SIG-M5 (cell line): ENCODE data around the gene SCN5A.

Experiments used
- DNase-seq: peaks from one replicate; lab custom pipeline; 2025; lab: John Stamatoyannopoulos, UW

The SCN5A gene

GRCh38 chr3:38560284-38560683, 89.2 kb downstream of the SCN5A start:
- no peak for DNase-seq

DNA sequence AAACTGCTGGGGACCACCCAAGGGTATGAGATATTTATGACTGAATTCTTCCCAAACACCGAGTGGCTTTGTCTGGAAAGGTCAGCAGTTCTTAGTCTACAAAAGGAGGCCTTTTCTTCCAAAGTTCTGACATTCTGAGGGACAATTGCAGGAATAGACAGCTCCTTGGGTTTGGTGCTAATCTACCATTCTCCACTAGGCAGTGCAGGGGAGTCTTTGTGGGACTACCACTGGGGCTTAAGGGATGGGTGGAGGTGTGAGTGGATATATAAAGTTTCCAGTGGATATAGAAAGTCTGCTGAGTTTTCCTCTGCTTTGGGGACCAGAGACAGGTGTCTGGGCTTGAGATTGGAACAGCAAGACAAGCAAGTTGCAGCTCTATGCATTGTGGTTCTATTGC, 90.6 kb downstream of the SCN5A start:
- DNase-seq, result no peak

GRCh38 chr3:38556640-38557358, 92.7 kb downstream of the SCN5A start:
- no peak for DNase-seq

DNA sequence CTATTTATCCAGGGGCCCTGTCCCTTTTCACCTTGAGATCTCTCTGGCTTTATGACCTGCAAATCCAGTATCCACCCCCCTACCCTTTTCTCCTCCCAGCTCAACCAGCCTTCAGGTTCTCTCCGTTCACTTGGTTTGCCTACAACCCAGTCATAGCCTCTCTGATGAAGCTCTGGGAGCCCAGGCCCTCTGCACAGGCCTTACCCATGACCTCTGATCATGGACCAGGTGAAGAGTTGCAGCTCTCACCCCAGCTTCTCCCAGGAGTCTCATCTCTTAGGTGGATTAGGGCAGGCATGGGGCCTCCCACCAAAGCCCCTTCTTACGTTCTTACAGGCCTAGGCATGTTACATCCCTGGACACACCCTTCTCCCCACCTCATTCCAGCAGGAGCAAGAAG, 93.6 kb downstream of the SCN5A start:
- DNase-seq, result no peak

GRCh38 chr3:38555149-38555840, 94.2 kb downstream of the SCN5A start:
- DNase-seq, result no peak

- no peak for DNase-seq
Measured at GRCh38 chr3:38554127-38554827, 95.2 kb downstream of the SCN5A start.

DNA sequence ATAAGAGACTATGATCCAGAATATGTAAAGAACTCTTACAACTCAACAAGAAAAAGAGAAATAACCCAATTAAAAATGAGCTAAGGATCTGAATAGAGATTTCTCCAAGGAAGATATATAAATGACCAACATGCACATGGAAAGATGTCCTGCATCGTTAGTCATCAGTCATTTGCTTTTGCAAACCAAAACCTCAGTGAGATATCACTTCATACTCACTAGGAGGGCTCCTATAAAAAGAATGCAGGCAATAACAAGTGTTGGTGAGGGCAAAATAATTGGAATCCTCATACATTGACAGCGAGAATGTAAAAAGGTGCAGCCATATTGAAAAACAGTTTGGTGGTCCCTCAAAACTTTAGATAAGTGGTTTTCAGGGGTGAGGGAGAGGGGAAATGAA, 96.4 kb downstream of the SCN5A start:
- no peak for DNase-seq

DNA sequence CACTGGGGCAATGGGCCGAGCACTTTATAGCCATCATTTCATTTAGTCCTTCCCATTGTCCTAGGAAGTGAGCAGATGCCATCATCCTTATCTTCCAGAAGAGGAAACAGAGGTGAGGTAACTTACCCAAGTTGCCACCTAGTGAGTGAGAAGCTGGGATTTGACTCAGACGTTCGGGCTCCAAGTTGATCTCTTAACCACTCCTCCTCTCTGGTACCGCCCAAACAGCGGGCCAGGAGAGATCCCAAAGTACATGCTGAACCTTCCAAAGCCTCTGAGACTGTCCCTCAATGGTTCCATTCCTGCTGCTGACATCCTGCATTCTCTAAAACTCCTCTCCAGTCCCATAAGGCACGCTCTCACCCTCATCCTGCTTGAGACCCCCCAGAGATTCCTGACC, 97.1 kb downstream of the SCN5A start:
- no peak for DNase-seq

DNA sequence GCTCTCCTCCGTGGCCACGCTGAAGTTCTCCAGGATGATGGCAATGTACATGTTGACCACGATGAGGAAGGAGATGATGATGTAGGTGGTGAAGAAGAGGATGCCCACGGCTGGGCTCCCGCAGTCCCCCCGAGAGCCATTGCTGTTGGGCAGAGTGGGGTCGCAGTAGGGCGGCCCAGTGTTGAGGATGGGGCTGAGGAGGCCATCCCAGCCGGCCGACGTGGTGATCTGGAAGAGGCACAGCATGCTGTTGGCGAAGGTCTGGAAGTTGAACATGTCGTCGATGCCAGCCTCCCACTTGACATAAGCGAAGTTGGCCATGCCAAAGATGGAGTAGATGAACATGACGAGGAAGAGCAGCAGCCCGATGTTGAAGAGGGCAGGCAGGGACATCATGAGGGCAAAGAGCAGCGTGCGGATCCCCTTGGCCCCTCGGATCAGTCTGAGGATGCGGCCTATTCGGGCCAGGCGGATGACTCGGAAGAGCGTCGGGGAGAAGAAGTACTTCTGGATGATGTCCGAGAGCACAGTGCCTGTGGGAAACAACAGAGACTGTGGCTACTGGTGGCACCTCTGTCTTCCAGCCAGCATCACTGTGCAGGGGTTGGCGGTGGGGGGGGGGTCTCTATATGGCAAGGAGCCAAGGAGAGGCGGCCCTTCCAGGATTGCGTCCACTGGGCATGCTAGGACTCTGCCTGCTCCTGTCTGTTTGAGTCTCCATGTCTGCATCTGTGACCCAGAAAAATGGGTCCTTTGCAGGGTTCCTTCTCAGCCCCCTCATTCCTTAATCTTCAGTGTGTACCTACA, 98.3 kb downstream of the SCN5A start:
- no peak for DNase-seq

DNA sequence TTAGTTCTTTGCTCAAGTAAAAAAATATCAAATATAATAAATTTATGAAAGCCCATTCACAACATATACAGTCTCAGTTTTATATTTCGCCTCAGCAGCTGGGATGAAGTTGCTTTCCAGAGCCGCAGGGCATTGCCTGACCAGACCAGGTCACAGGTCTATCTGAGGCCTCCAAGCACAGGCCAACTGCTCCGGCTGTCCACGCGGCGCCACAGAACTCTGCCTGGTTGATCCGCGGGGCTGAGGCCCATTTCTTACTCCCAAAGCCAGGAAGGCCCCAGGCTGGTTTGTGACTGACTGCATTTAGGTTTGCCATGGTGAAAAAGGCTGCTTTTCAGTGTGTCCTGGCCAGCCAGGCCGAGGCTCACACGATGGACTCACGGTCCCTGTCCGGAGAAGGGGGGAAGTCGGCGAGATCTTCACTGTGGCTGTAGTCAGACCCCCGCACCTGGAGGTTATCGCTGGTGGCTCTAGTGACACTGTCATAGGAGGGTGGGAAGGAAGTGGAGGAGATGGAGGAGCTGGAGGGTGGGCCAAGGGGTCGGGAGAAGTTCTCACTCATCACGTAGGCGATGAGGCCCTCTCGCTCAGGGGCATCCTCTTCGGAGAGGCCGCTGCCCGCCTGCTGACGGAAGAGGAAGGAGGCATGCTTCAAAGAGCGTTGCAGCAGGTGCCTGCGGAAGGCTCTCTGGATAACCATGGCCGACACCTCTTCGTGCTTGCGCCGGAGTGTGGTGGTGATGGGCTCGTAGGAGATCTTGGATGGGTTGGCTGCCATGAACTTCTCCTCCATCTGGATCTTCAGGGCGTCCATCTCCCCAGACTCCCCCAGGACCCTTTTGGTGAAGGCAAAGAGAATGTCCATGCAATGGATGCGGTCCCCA, 99.3 kb downstream of the SCN5A start:
- DNase-seq, result no peak

- DNase-seq, result no peak
Measured at GRCh38 chr3:38549486-38549885, 100.0 kb downstream of the SCN5A start.

- no peak for DNase-seq
Measured at GRCh38 chr3:38549082-38549481, 100.4 kb downstream of the SCN5A start.

DNA sequence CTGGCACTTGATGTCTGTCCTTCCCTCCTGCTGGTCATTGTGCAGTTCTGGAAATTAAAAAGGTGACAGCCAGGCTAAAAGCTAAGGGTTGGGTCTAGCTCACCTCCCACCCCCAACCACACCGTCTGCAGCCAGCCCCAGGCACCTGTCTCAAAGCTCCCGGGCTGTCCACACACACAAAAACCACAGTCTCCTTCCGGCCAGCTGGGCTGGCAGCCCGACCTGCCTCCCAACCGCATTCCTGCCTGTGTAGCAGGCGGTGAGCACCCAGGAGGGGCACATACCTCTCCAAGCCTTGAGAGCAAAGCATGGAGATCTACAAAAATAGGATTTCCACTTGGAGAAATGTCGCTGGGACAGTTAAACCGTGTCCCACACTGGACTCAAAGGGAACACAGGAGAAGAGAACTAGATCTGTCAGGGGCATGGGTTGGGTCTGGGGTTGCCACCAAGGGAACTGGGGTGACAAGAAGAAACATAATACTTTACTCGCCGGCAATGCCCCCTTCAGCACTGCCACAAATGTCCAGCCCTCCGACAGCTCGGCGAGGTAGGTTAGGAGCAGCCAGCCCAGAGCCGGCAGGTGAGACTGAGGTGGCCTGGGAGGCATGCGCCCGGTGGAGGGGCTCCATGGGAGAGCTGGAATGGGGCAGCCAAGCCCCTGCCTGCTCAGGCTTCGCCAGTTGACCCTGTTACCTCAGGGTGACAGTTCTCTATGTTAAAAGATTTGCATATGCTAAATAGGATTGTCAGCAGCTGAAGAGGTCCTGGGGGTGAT, 101.1 kb downstream of the SCN5A start:
- no peak for DNase-seq

DNA sequence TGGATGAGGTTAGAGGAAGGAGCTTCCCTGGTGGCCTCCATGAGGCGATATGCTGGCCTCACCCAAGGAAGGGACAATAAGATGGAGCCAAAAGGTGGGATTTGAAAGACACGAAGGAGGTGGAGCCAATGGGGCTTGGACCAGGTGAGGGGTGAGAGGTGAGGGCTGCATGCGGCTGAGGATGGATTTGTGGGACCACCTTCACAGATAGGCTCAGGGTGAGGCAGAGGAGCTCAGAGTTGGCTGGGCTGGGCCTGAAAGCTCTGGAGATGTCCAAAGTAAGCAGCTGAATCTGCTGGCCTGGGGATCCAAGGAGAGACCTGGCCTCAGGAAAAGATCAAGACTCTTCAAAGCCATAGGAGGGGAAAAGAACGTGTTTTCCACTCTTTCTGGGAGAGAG, 103.5 kb downstream of the SCN5A start:
- no peak for DNase-seq

DNA sequence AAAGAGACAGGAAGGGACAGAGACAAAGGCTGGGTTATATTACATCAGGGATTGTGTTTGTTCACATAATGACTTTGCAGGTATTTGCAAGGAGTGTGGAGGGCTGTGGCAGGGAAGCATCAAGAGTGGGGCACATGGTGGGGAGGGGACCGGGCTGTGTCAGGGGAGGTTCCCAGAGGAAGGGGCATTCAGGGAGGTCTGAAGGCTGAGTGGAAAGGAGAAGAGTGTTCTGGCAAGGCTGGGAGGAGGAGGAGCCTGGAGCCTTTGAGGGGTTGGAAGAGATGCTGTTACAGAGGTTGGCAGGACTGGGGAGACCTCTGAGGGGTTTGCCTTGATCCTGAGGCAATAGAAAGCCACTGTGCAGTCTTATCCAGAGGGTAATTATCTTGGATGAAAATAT, 103.9 kb downstream of the SCN5A start:
- DNase-seq, result no peak

DNA sequence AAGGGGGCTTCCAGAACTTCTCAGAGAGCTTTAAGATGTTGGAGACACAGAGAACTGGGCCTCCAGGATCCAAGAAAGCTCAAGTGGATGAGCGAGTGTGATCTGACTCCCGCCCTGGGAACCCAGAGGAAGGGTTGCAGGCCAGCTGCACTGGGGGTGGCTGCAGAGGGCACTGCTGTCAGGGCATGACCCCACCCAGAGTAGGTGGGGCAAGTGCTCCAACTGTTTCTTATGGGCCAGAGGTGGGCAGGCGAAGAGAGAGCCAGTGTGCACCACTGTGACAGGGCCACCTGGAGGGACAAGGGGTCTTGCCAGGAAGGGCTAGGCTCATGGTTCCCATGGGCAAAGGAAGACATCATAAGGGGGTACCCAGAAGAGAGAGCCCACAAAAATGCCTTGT, 104.6 kb downstream of the SCN5A start:
- no peak for DNase-seq

DNA sequence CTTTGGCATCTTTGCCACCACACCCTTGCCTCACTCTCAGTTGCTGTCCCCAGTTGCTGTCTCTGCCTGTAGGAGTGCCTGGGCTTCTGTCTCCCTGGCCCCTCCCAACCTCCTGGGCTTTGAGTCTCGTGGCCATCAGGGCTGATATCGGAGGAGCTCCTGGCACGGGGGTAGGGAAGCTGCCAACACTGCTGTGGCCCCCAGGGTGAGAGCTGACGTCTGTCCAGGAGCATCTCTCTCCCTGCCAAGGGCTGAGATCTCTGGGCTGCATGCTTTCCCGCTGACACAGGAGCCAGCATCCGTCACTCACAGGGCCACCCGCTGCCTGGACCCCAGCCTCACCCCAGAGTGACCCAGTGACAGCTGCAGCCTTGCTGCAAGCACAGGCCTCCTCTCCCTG, 105.9 kb downstream of the SCN5A start:
- no peak for DNase-seq

DNA sequence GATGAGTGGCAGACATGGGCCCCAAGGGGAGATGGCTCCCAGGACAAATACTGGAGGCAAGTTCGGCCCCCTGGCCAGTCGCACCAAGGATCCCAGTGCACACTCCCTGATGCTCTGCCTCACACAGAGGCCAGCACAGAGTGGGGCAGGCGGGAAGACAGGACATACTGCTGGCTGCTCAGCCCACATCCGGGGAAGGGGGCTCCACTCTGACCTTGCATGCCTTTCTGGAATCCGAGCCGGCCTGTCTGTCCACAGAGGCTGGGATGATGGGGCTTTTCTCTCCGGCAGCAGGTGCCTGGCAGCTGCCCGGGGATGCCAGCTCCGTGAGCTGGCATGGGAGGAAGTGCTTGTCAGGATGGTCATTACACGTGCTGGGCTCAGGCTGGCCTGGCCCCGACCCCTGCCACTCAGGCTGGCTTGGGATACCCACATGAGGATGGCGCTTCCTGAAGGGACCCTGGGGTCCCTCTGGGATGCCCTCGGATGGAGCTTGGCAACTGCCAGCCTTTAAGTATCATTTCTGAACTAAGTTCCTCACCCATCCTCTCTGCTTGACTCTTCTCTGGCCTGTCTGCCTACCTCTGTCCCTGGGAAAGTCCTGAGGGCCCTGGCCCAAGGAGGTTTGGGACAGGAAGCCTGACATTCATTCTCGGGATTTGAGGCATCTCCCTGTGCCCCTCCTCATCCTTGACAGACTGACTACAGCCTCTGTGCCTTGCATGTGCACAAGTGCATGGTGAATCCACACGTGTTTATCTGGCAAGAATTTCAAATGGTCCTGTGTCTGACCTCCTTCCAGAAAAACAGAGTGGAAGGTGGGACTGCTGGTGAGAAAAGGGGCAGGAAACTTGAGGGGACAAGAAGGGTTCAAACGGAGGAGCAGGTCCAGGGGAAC, 106.8 kb downstream of the SCN5A start:
- no peak for DNase-seq

DNA sequence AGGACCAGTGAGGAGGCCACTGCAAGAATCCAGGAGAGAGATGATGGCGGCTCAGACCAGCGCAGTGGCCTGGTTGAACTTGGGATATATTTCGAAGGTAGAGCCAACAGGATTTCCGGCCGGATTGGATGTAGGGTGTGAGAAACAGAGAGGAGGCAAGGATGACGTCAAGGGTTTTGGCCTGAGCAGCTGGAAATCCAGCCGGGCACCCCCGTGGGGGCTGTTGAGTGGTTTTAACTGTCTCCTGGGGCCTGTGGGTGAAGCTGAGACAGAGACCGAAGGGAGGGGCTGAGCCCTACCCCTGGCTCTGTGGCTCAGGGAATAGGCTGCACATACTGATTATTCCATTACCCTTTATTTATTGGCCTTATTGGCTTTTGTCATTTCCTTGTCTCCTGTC, 107.7 kb downstream of the SCN5A start:
- DNase-seq, result no peak
